HS-27A (cell line): ENCODE data around the gene COG4.

Source experiments
- DNase-seq: peaks from one replicate; pipeline ENCODE4 v3.0.0-alpha.2; 2012; ENCODE audit warnings: low read depth, missing footprints

Gene COG4

GRCh38 chr16:70432723-70433457 is 90.5 kb downstream of the COG4 start:
- no peak for DNase-seq

- no peak for DNase-seq
Measured at GRCh38 chr16:70432356-70432722, 91.0 kb downstream of the COG4 start.

GRCh38 chr16:70430667-70431536 is 92.5 kb downstream of the COG4 start:
- DNase-seq = no peak
